C1 segment of cervical spinal cord (tissue), 14 donors: ENCODE results near the gene OGN.

ENCODE experiments used
- DNase-seq, 14 donors: peaks; one replicate each; lab custom pipeline; 2025; lab: John Stamatoyannopoulos, UW

Gene OGN

DNA sequence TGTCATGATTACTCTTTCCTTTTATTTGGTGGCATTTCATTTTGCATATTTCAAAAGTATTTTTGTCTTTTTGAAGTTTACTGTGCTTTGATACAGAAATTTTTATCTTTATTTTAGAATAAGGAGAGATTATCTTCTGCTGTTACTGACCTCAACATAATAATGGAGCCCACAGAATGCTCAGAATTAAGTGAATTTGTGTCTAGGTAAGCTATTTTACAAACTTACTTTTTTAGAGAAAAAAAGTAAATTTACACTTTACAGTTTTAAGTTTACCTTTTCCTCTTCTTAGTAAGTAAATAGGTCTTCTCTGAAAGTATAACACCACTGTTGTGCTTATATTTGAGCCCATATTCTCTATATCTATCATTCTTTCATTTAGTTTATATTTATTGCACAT lies 58.8 kb downstream of the OGN start:
- no peak for DNase-seq

DNA sequence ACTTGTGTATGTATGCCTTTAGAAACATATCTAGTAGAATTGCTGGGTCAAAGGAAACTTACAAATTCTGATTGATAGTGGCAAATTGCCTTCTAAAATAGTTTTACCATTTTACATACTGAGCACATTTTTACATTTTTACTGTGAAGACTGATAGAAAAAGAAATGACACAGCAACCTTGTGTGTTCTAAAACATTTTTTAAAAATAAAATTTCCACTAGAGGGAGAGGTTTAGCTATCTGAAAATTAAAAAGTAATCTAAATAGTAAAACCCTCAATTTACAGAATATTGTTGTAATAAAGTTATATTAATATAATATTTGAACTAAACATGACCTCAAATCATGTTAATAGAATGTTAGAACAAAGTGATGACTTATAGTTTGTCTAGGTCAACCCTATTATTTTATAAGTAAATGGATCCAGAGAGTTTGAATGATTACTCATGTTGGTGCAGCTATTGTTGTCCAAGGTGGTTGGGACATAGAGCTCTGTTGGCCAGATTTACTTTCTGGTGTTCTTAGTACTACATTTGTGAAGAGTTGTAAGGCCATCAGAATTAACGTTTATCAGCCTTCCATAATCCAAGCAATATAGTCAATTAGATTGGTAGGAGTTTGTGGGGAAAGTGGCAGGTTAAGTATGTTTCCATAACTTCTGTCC lies 61.4 kb downstream of the OGN start:
- no peak for DNase-seq

DNA sequence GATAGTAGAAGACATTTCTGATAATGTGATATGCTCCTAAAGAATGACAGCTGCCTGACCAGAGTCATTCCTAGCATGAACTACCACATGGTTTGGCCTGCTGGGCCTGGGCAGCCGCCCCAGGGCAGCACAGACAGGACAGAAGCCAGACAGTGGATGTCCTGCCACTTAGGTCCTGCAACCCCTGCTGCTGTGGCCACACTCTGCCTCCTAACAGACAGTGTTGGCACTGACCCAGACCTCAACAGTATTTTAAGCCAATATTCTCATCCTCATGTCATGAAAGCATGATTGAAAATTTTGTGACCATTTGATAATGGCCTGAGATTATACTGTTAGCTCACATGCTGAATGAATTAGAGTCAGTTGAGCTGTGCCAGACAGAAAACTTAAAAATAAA lies 62.8 kb downstream of the OGN start:
- no peak for DNase-seq

DNA sequence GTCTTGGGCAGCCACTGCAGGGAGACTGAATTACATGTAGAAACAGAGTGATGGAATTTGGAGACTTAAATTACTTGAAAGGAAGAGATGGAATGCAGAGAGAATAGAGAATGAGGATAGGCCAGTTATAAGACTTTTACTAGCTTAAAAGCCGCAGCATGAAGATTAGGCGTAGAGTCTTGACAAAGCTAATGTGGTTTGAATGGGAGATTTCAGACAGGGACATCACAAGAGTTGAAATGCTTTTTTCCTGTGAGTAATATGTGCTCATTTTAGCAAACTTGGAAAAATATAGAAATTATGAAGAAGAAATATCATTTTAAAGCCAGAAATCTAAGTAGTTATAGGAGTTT lies 71.1 kb downstream of the OGN start:
- DNase-seq = no peak
